GM21367 (cell line): Measurements from ENCODE around the gene FADS1.

Experiments used
- ATAC-seq: cut with Tn5 transposase; IDR thresholded peaks from one replicate; pipeline ENCODE4 v1.9.1; 2021; ENCODE audit not compliant: unreplicated experiment

The FADS1 gene

GRCh38 chr11:61762798-61763197, 54.0 kb downstream of the FADS1 start:
- no peak for ATAC-seq

- no peak for ATAC-seq
Observed at GRCh38 chr11:61762223-61762615, 54.6 kb downstream of the FADS1 start.

- ATAC-seq: no peak
Observed at GRCh38 chr11:61761440-61762222, 55.2 kb downstream of the FADS1 start.

DNA sequence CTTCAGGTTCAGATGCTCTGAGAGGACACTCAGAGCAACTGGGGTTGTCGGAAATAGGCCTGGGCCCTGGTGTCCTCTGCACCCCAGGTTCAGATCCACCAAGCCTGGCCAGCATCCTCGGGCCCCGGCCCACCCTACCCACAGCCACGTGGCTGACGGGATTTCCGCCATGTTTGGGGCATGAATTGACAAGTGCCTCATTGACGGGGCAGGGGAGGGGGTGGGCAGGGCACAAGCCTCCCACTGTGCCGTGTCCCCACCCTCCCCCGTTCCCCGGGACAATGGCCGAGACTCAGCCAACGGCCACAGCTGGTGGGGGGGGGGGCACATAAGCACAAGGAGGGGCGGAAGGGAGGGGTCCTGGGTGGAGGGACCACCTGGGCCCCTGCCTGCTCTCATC, 55.9 kb downstream of the FADS1 start:
- ATAC-seq: no peak

- no peak for ATAC-seq
Observed at GRCh38 chr11:61757213-61757862, 59.5 kb downstream of the FADS1 start.

DNA sequence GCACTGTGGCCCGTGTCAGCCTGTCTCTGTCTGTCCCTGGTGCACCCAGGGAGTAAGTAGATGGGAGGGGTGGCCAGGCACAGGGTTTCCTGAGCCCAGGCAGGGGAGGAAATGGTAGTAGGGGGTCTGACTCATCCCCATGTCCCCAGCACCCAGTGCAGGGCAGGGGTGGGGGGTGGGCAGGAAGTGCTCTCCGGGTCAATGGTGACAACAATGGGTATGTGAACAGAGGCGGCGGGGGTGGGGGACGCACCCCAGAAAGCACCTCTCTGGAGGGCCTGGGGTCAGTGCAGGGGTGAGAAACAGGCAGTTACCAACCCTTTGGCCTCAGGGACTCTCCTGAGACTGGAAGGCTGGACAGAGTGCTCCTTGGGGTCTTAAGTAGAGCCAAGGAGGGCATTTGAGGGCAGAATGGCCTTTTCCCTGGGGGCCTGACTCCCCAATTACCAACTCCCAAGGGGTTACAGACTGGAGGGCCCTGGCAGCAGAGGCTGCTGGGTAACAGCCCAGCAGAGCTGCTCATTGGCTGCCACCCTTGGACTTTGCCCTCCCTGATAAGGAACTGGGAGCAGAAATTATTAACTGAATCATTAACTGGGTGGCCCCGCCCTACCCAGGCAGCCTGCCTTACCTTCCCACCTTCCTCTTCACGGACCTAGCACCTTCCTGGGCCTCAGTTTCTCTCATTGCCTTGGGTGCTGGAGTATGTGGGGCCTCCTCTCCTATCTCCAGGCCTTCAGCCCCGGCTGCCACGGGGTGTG, 60.2 kb downstream of the FADS1 start:
- ATAC-seq: no peak

GRCh38 chr11:61756147-61756451, 60.7 kb downstream of the FADS1 start:
- no peak for ATAC-seq

- ATAC-seq: no peak
Observed at GRCh38 chr11:61754534-61755482, 62.0 kb downstream of the FADS1 start.

DNA sequence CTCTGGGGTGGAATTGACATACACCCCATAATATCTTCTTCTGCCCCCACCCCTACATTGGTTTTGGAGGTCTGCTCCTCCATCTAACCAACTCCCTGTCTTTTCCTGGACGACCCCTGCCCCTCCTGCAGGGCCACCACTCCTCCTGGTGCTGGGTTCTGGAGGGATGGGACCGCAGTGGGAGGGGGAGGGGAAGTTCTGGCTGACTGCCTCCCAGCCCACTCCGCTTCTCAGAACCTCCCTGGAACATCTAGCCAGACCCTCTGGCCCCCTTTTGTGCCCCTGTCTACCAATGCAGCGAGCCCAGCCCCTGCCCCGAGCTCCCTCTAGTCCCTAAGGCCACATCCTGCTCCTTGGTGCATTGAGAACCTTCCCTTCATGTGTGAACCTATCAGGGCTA, 63.1 kb downstream of the FADS1 start:
- no peak for ATAC-seq

- no peak for ATAC-seq
Observed at GRCh38 chr11:61752925-61753521, 63.8 kb downstream of the FADS1 start.

- no peak for ATAC-seq
Observed at GRCh38 chr11:61752117-61752924, 64.5 kb downstream of the FADS1 start, which contains the start of gene MYRF. Gene MYRF (plus strand): TSS chr11:61752636. CDS start chr11:61752745, 109 bp downstream.

DNA sequence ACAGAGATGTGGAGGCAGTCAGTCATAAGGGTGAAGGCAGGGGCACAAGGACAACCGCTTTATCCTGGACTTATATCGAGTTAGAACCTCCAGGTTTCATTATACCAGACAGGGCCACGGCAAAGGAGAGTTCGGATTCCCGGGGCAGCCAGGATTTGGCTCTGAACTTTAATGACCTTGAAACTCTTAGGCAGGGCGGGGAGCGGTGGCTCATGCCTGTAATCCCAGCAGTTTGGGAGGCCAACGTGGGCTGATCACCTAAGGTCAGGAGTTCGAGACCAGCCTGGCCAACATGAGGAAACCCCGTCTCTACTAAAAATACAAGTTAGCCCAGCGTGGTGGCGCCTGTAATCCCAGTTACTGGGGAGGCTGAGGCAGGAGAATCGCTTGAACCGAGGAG, 65.4 kb downstream of the FADS1 start:
- ATAC-seq: no peak

DNA sequence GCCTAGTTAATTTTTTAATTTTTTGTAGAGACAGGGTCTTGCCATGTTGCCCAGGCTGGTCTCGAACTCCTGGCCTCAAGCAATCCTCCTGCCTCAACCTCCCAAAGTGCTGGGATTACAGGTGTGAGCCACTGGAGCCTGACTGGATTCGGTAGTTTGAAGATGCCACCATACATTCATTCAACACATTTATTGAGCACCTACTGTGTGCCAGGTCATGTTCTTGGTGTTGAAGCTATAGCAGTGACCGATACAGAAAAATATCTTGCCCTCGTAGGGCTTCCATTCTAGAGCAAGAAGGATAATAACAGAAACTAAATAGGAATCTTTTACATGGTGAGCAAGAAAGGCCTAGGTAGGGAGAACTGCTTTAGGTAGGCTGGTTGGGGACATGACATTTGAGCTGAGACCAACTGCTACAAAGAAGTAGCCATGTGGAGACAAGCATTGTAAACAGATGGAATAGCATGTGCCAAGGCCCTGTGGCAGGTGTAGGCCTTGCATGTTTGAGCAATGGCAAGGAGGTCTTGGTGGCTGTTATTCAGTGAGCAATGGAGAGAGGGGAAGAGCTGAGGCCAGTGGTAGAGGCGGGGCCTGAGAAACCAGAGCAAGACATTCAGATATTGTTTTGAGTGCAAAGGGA, 66.1 kb downstream of the FADS1 start:
- no peak for ATAC-seq
